GM06990 (cell line): ENCODE results near the gene CDK13.

ENCODE experiments used
- DNase-seq: peaks from one replicate; pipeline ENCODE4 v3.0.0-alpha.2; 2011; ENCODE audit not compliant: insufficient read length; ENCODE audit errors: extremely low read depth
- H3K27me3 ChIP-seq: replicated peaks from 2 replicates; pipeline ENCODE4 v1.6.0; 2011; ENCODE audit warnings: low read length; ENCODE audit not compliant: control insufficient read depth, insufficient read depth
- H3K36me3 ChIP-seq: 2 replicates; pipeline ENCODE4 v1.5.1; 2011; ENCODE audit warnings: low read length; ENCODE audit not compliant: control insufficient read depth, insufficient read depth
- H3K4me3 ChIP-seq: replicated peaks from 2 replicates; pipeline ENCODE4 v1.5.1; 2011; ENCODE audit warnings: low read depth, mild to moderate bottlenecking, control low read depth, low read length
- CTCF ChIP-seq: IDR thresholded peaks from 2 replicates; pipeline ENCODE4 v1.5.1; 2011; ENCODE audit warnings: low read length, control low read depth, mild to moderate bottlenecking, inconsistent platforms; ENCODE audit not compliant: insufficient read depth, poor library complexity, severe bottlenecking

The CDK13 gene

DNA sequence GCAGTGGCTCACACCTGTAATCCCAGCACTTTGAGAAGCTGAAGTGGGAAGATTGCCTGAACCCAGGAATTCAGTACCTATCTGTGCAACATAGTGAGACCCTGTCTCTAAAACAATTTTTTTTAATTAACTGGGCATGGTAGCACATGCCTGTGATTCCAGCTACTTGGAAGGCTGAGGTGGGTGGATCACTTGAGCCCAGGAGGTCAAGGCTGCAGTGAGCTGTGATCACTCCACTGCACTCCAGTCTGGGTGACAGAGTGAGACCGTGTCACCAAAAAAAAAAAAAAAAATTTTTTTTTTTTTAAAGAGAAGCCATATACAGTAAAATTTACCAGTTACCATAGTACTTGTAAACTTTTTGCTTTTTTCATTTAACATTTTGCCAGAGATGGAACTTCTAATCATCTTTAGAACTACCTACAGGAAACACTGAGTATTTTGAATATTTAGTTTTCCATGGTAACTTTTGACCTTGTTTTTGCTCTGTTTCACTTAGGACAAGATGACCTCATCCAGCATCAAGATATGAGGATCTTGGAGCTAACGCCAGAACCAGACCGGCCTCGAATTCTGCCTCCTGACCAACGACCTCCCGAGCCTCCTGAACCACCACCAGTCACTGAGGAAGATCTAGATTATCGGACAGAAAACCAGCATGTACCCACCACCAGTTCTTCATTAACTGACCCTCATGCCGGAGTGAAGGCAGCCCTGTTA is 143.7 kb downstream of the CDK13 start:
- H3K4me3 ChIP-seq: no peak overlapping the region
- TF ChIP-seq CTCF: no peak
- no peak for DNase-seq
- peaks cover 2% of the 10 kb centered on the region for H3K36me3 ChIP-seq
- no peaks in the 10 kb centered on the region for H3K27me3 ChIP-seq

DNA sequence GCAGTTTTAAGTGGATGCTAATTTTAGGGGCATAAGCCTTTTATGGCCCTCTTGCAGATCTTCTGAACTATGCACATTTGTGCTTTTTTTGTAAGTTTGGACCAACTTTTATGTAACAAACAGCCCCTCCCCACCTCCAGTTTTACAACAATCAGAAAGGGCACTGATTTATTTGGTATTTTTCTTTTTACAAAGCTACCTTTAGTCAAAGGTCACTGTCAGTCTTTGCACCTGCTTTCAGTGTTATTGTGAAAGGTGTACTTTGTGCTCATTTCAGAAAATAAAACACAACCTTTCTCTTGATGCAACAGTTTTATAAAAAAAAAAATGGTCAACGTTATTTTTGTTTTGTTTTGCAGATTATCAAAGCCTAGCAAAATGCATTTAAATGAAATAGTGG is 145.2 kb downstream of the CDK13 start:
- no peak for DNase-seq
- Histone ChIP-seq H3K4me3 (no peak overlapping the region), H3K36me3 (peaks cover 2% of the 10 kb centered on the region), H3K27me3 (no peaks in the 10 kb centered on the region)
- no peak for TF ChIP-seq CTCF

GRCh38 chr7:40095695-40096327 is 145.8 kb downstream of the CDK13 start:
- no peak for DNase-seq
- H3K36me3 ChIP-seq: peaks cover 2% of the 10 kb centered on the region

DNA sequence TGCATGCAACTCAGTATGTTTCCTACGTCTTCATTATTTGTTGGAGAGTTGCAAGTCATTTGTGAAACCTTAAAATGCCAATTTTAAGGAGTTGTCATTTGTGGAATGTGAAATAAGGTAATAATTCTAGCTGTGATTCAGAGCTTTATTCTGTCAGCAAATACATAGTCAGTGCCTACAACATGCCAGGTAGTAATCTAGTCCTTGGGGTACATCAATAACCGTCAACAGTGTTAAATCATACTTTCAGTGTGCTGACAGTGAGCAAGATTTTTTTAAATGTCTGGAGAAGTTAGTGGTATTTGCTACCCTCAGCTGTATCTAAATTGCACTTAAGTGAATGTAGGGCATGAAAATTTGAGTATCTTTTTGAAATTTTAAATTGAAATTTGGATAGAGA is 147.7 kb downstream of the CDK13 start:
- no peaks in the 10 kb centered on the region for H3K27me3 ChIP-seq
- TF ChIP-seq CTCF: no peak
- peaks cover 2% of the 10 kb centered on the region for H3K36me3 ChIP-seq
- no peak for DNase-seq
- no peak overlapping the region for H3K4me3 ChIP-seq

More at GRCh38 chr7:40095695-40096327, 145.8 kb downstream of the CDK13 start:
- Histone ChIP-seq H3K27me3 (no peaks in the 10 kb centered on the region), H3K4me3 (no peak overlapping the region)
- TF ChIP-seq CTCF: no peak

DNA sequence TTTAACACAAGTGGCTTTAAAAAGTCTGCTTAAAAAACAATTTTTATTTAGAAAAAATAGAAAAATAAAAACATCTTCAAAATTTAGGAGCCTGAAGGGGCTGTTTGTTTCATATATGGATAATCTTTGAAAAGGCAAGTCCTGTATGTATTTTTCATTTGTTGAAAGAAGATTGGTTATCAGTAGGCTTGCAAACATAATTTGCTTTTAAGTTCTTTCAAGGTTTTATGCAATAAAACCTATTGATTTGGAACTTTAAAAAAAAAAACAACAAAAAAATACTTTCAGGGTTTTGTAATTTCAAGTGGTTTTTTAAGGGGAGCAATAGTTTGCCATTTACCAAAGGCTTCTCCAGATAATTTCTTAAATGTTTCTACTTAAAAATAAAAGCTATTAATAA is 148.8 kb downstream of the CDK13 start:
- Histone ChIP-seq H3K4me3 (no peak overlapping the region), H3K36me3 (no peaks in the 10 kb centered on the region; the same call in none of the 2 replicates), H3K27me3 (no peaks in the 10 kb centered on the region)
- no peak for DNase-seq
- no peak for TF ChIP-seq CTCF

GRCh38 chr7:40099837-40100236 is 149.8 kb downstream of the CDK13 start:
- H3K4me3 ChIP-seq: no peak overlapping the region
- H3K27me3 ChIP-seq: no peaks in the 10 kb centered on the region
- H3K36me3 ChIP-seq: no peaks in the 10 kb centered on the region; the same call in 1 of the 2 replicates
- TF ChIP-seq CTCF: no peak
- DNase-seq: no peak
